Adrenal gland (tissue), 12 donors: ENCODE data around the gene COLGALT1. TPM values are rescaled to one million over a fixed set of nuclear protein-coding genes. Genes with fewer than 3 reads are reported as not detected.
A peak's percentile ranks its signal among the peaks of the same experiment; 100 is the strongest.

Source experiments
- DNase-seq, 7 donors: peaks; one replicate each; pipeline ENCODE4 v3.0.0-alpha.2; 2019 to 2020
- H3K27ac ChIP-seq, 5 donors: fragments of 200-600 bp; sonication (generic) in 4 of 5; 1 replicate in 3 of 5; 2 replicates in 2 of 5; pipeline versions ENCODE4 v1.5.1 to v1.8.0; 2016 to 2020; ENCODE audit warnings: mild to moderate bottlenecking in 1 of 5
- H3K27me3 ChIP-seq: fragments of 200-600 bp; 2 replicates; pipeline ENCODE4 v1.8.0; 2021
- H3K36me3 ChIP-seq, 2 donors: fragments of 200-600 bp; replicated peaks in 1 of 2; 1 replicate in 1 of 2; 2 replicates in 1 of 2; pipeline versions ENCODE4 v1.5.1 to v1.8.0; 2018 to 2022
- H3K4me1 ChIP-seq, 2 donors: fragments of 200-600 bp; replicated peaks in 1 of 2; 1 replicate in 1 of 2; 2 replicates in 1 of 2; pipeline versions ENCODE4 v1.5.1 to v1.8.0; 2018 to 2021
- H3K4me3 ChIP-seq, 4 donors: fragments of 200-600 bp; sonication (generic) in 3 of 4; one replicate each; pipeline ENCODE4 v1.5.1; 2016 to 2018
- H3K9me3 ChIP-seq, 3 donors: fragments of 200-600 bp; sonication (generic) in 1 of 3; replicated peaks in 1 of 3; 1 replicate in 2 of 3; 2 replicates in 1 of 3; pipeline versions ENCODE4 v1.5.1 to v1.8.0; 2016 to 2021
- CTCF ChIP-seq, 6 experiments: fragments of 450-650 bp in 4 of 6; fragments of 200-600 bp in 2 of 6; sonication (generic) in 1 of 6; IDR thresholded peaks; 1 replicate in 5 of 6; 2 replicates in 1 of 6; pipeline versions ENCODE4 v1.5.1 to v1.8.0; 2016 to 2021; ENCODE audit warnings: antibody characterized with exemption in 6 of 6, mild to moderate bottlenecking in 2 of 6, moderate library complexity in 1 of 6
- POLR2A ChIP-seq, 2 donors: fragments of 450-650 bp; IDR thresholded peaks; one replicate each; pipeline ENCODE4 v1.6.1; 2017; ENCODE audit warnings: antibody characterized with exemption in 2 of 2, mild to moderate bottlenecking in 2 of 2, moderate library complexity in 1 of 2
- WGBS, 4 donors: extraction: QIAGEN DNeasy Blood & Tissue Kit in 2 of 4; methylation state at CpG; one replicate each; pipeline versions ENCODE4 v1.1.5 to v1.1.7; 2013 to 2017; 5-methylcytosine and 5-hydroxymethylcytosine counted together
- intact Hi-C, 2 donors: fragments of 100-400 bp; cut with DNase I; formaldehyde crosslinking; loops; one replicate each; pipeline versions ENCODE4 v1.14.1 to v1.15.0; 2022 to 2023
- polyA plus RNA-seq, 3 donors: library from polyadenylated mRNA; stranded (reverse); fragments of 200-250 nt in 2 of 3; fragments of 350-450 nt in 1 of 3; fragmentation: Illumina TruSeq in 1 of 3; extraction: RNeasy Lipid Tissue Mini Kit (QIAGEN cat#74804) in 1 of 3; gene quantifications; one replicate each; pipeline ENCODE4 v1.2.3, GENCODE V29; 2013 to 2014
- total RNA-seq, 9 donors: library from RNA; depleted of rRNA in 4 of 9; stranded (reverse); fragments of >200 nt in 4 of 9; fragments of 120-200 nt in 1 of 9; fragmentation: NEBNext Ultra II Directional in 1 of 9; extraction: Animal tissue kit (Norgen Biotek cat#: 25700) in 1 of 9; gene quantifications; one replicate each; pipeline versions ENCODE4 v1.1.0 to v1.2.4, GENCODE V29; 2013 to 2023
- donor health status: healthy with polysubstance abuse.
- donor health status: Bipolar disorder and iron deficiency.
- donor health status: DM: yes; HTN: yes; CAD: no.
- donor health status: DM: no; HTN: no; CAD: no.
- donor health status: DM: no; HTN: no; CAD: no.
- donor health status: DM: yes; HTN: yes; CAD: no.

Gene COLGALT1
- total and polyA plus RNA-seq, 12 donors = 23.5 to 81.0 (median 56.7) TPM

- 92 to 95% (median 93%) methylated on average over 6 of the region's 6 CpGs for WGBS, 4 donors
- TF ChIP-seq CTCF (IDR thresholded peaks at IDR 0.05) (no peak), POLR2A (IDR thresholded peaks at IDR 0.05) (no peak)
- intact Hi-C loops = loop anchor here (10.0 kb wide), 1 partner anchor 76 kb away; no protein-coding TSS in a partner anchor
- Histone ChIP-seq H3K4me3 (no peak overlapping the region), H3K27me3 (no peaks in the 10 kb centered on the region), H3K27ac (no peak overlapping the region), H3K36me3 (peaks cover 0 to 71% of the 10 kb centered on the region in 2 donors), H3K9me3 (no peaks in the 10 kb centered on the region), H3K4me1 (no peaks in the 10 kb centered on the region)
- no peak for DNase-seq
Observed at GRCh38 chr19:17570791-17571190, 15.3 kb downstream of the COLGALT1 start.

GRCh38 chr19:17572638-17573037 is 17.2 kb downstream of the COLGALT1 start:
- no peak overlapping the region for H3K27ac ChIP-seq
- intact Hi-C loops = loop anchor here (10.0 kb wide), 1 partner anchor 78 kb away; no protein-coding TSS in a partner anchor
- TF ChIP-seq POLR2A (IDR thresholded peaks at IDR 0.05) (no peak), CTCF (IDR thresholded peaks at IDR 0.05) (no peak)
- no peaks in the 10 kb centered on the region for H3K27me3 ChIP-seq
- WGBS, 4 donors = 90 to 96% (median 92%) methylated on average over 7 of the region's 7 CpGs
- H3K9me3 ChIP-seq = no peaks in the 10 kb centered on the region
- no peak for DNase-seq
- H3K4me1 ChIP-seq = no peaks in the 10 kb centered on the region
- H3K36me3 ChIP-seq = peaks cover 0 to 64% of the 10 kb centered on the region in 2 donors
- H3K4me3 ChIP-seq = no peak overlapping the region

GRCh38 chr19:17575871-17576757 is 20.7 kb downstream of the COLGALT1 start:
- intact Hi-C loops = loop anchor here (10.0 kb wide), 1 partner anchor 81 kb away; no protein-coding TSS in a partner anchor
- DNase-seq = no peak
- Histone ChIP-seq H3K9me3 (no peaks in the 10 kb centered on the region), H3K4me1 (no peaks in the 10 kb centered on the region), H3K4me3 (no peak overlapping the region), H3K27ac (no peak overlapping the region), H3K27me3 (no peaks in the 10 kb centered on the region), H3K36me3 (peaks cover 0 to 47% of the 10 kb centered on the region in 2 donors)
- 90 to 97% (median 93%) methylated on average over 11 of the region's 11 CpGs for WGBS, 4 donors
- no peak for TF ChIP-seq POLR2A (IDR thresholded peaks at IDR 0.05)
- no peak for TF ChIP-seq CTCF (IDR thresholded peaks at IDR 0.05)

DNA sequence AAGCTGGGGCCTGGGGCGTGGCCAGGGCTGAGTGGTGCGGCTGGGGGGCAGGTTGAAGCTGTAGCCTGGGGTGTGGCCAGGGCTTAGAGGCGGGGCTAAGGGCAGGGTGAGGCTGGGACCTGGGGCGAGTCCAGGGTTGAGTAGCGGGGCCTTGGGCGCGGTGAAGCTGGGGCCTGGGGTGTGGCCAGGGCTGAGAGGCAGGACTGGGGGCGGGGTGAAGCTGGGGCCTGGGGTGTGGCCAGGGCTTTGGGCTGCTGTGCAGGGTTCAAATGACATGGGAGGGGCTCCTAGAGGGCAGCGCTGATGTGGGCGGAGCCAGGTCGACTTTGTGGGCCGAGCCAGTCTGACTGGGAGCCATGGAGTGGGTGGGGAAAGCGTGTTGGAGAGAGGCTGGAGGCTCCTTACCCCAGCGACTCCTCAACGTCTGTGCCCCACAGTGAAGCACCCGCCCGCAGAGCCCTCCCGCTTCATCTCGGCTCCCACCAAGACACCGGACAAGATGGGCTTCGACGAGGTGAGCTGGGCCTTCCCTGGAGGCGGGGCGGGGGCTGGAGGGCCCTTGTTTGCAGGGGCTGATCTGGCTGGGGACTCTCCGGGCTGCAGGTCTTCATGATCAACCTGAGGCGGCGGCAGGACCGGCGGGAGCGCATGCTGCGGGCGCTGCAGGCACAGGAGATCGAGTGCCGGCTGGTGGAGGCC is 21.5 kb downstream of the COLGALT1 start:
- TF ChIP-seq CTCF (IDR thresholded peaks at IDR 0.05) = no peak
- TF ChIP-seq POLR2A (IDR thresholded peaks at IDR 0.05) = no peak
- Histone ChIP-seq H3K4me3 (no peak overlapping the region), H3K9me3 (no peaks in the 10 kb centered on the region), H3K27me3 (no peaks in the 10 kb centered on the region), H3K4me1 (no peaks in the 10 kb centered on the region), H3K27ac (no peak overlapping the region), H3K36me3 (peaks cover 0 to 47% of the 10 kb centered on the region in 2 donors)
- intact Hi-C loops = loop anchor here (10.0 kb wide), 1 partner anchor 82 kb away; no protein-coding TSS in a partner anchor
- WGBS, 4 donors = 58 to 79% (median 76%) methylated on average over 16 to 34 of the region's 34 CpGs
- peak in 3 of 7 donors; percentile 23 to 52 (median 45) for DNase-seq
